Kidney capillary endothelial cell (primary cell): ENCODE measurements around the gene SKIDA1.

Experiments used
- DNase-seq: peaks from one replicate; pipeline ENCODE4 v3.0.0-alpha.2; 2018; ENCODE audit warnings: low spot score

The SKIDA1 gene

DNA sequence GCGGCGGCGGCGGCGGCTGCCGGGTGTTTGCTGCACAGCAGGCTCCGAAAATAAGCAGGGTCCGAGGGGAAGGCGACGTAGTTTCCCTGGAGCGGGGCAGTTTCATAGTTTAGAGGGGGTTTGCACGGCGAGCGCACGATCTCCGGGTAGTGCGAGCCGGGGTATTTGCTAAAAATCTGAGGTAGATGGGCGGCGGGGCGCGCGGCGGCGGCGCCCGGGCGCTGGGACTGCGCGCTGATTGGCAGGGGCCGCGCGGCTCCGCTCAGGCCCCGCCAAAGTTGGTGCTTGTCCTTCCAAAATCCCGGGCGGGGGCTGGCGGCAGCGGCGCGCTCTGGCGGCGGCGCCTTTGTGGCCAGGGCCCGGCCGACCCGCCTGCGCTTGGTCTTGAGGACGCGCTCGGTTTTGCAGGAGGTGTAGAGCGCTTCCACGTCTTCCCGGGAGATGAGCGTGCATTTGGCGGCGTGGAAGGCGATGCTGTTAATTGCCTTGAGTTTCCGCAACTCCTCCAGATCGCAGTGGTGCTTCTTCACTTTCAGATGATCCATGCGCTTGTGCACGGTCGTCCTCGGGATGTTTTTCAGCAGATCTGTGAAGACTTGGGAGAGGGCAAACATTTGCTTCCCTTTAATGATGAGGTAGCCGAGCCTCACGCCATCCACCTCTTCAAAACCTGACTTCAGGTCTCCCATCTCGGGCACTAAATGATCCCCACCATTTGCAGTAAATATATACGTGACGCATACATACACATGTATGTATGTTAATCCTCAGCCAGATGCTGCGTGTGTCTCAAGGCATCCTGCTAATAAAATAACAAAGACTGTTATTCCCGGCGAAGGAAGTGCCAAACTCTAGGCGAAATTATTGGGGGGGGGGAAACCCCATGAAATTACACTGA lies 8.1 kb downstream of the SKIDA1 start:
- no peak for DNase-seq

GRCh38 chr10:21516242-21517131 lies 9.0 kb downstream of the SKIDA1 start:
- no peak for DNase-seq

DNA sequence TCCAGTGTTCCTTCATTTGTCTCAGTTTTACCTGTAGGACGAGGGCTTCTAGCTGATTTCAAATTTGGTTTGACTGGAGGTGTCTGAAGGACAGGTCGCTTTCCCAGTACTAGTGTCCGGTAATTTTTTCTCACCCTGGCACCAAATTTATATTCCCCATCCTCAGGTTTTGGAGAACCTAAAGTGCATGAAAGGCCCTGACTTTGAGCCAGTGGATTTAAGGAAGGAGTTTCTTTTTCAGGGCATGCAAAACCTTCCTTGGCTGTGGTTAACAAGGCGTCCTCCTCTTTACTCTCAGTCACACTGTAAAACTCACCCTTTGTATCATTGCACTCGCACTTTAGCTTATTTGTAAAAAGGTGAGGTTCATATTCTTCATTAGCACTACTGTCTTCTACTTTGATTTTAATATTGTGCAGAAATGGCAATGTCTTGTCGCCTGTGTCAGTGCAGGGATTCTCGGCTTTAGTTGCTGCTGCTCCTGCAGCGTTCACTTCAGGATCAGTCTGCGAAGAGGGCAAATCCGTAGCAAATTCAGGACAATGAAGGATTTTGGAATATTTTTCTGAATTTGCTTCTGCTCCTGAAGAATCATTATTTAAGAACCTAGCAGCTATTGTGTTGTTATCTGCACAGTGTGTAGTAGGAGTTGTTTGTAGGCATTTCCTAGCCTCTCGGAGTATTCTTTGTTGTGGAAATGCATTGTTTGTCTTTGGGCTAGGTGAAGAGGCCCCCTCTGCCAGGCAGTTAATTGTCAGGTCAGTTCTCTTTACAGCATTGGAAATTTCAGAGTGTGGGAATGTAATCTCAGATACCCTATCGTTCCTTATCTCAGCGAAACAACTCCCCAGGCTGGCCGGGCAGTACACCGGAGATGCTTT lies 9.9 kb downstream of the SKIDA1 start:
- DNase-seq: no peak

DNA sequence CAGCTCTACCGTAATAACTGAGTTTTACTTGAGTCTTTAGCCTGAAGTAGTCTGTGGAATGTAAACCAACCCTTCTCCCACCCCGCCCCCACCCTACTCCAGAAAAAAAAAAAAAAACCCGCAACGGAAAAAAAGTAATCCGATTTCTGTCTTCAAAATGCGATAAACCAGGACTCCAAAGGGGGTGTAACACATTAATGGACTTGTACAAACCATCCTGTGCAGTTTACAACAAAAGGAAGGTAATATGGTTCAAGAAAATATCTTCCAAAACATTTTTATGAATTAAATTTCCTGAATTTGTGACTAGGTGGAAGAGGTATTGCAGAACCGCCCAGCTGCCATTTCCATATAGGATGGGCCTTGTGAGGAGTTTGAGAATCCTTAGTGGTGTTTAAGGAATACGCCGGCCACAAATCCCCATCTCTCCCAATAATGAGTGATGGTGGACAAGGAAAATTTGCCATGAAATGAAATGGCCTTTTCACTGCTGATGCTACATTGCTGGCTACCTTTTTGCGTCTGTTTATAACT lies 10.6 kb downstream of the SKIDA1 start:
- no peak for DNase-seq

GRCh38 chr10:21514129-21514817 lies 11.2 kb downstream of the SKIDA1 start:
- no peak for DNase-seq

GRCh38 chr10:21513405-21513788 lies 12.1 kb downstream of the SKIDA1 start:
- no peak for DNase-seq

GRCh38 chr10:21512573-21513404 lies 12.7 kb downstream of the SKIDA1 start:
- no peak for DNase-seq

GRCh38 chr10:21511946-21512572 lies 13.4 kb downstream of the SKIDA1 start:
- DNase-seq: no peak

- DNase-seq: no peak
These were observed 14.3 kb downstream of the SKIDA1 start for GRCh38 chr10:21511095-21511570.

GRCh38 chr10:21510241-21511094 lies 15.0 kb downstream of the SKIDA1 start:
- no peak for DNase-seq

DNA sequence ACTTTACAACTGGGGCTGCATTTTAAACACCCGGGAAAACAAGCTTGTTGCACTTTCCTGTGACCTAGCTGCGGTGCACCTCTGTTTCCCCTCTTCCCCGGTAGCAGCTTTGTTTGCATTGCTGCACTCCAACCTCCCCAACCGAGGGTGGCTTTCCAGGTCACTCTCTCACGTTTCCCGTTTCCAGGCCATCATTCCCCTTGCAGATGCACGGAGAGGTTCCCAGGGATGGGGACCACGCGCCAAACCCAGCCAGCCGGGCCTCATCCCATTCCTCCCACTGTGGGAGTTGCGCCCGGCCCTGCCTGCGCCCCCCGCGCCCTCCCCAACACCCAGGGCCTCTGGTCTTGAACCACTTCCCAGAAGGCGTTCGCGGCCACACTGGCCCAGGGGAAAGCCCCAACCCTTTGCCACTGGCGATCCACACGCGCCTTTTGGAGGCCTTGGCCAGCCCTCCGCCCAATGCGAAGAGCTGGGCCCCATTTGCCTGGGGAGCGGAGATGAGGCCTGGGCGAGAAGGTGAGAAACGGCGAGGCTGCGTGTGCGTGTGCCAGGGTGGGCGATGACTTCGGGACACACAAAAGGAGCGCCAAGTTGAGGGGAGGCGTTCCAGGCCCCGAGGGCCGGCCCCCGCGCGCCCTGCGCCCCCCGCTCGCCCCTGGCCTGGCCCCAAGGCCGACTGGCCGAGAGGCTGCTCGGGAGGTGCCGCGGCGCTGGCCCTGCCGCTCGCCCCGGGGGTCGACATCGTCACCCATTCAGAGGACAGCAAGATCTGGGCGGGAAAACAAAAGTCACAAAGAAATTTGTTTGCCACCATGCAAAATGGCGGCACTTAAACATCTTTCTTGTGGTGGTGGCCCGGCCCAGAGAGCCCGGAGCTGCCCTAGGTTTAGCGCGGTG lies 15.9 kb downstream of the SKIDA1 start:
- DNase-seq: no peak

- no peak for DNase-seq
These were observed 16.7 kb downstream of the SKIDA1 start for GRCh38 chr10:21508706-21509331.

GRCh38 chr10:21507150-21507549 lies 18.3 kb downstream of the SKIDA1 start:
- DNase-seq: no peak

- no peak for DNase-seq
These were observed 19.1 kb downstream of the SKIDA1 start for GRCh38 chr10:21506351-21506750.

DNA sequence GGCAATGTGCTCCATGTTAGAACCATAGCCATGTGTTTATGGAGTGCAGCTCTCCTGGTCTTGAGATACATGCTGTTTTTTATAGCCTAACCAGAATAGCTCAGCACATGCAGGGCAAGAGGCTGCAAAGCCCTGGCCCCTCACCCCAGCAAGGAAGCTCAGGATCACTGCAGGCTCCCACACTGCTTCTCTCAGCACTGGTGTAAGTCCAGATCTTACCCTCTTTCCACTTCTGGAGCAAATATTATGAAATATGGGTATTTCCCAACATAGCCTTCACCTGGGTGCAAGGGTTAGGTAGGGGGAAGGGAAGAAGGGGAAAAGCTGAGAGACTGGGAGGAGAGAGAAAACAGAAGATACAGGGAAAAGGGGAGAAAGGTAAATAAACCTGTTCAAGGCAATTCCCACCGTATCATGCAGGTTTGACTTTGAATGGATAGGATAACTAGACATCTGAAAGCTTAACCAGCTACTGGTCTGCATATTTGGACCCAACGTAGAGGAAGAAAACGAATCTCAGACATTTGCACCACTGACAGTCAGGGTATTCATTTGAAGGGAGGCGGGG lies 19.7 kb downstream of the SKIDA1 start:
- DNase-seq: no peak

DNA sequence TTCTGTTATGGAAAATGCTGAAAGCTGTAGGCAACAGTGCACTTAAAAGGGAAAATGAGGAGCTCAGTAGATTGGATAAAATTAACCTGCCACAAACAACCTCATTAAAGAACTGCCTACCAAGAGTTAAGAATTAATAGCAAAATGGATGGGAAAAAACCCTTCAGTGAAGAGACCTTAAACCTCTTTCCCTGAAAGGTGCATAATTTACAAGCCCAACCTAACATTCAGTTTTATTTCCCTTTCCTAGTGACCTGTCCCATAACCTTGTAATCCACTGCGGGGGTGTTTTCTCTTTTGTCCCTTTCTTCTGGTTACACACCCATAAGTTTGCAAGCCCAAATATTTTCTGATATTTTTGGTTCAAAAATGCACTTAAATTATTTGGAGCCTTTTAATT lies 21.9 kb downstream of the SKIDA1 start:
- DNase-seq: no peak

DNA sequence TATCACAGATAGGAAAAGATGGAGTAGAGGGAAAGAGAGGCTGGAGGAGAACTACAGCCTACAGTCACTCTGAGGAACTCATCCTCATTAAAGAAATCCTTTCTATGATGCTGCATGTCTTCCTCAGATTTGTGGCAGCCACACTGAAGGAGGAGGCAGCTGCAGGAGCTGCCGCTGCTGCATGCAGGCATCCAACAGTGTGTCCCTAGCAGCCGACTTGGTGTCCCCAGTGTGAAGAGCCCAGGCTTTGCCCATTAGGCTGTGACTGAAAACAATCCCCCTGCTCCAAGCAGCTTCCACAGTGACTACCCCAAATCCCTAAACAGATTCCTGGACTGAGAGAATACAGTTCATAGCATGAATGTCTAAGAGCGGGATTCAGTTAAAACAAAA lies 23.1 kb downstream of the SKIDA1 start:
- DNase-seq: no peak
